ENCODE results near the gene HBA2. TPM values are rescaled to one million over a fixed set of nuclear protein-coding genes. Genes with fewer than 3 reads are reported as not detected.

Gene HBA2
- total and polyA plus RNA-seq, 9 of the 15 experiments (the other 6 are each of a cell fraction or from before 2014, with no cell fraction given) = 40.4 to 853 (median 286) TPM

GRCh38 chr16:143047-143446 lies 29.6 kb upstream of the HBA2 start (continued):
- TF ChIP-seq E2F5 (CRISPR knock-in tag; IDR thresholded peaks at IDR 0.05) (no peak), RFX1 (IDR thresholded peaks at IDR 0.05) (no peak), E2F8 (IDR thresholded peaks at IDR 0.05; ENCODE audit: low read depth, partially characterized antibody) (no peak), THRA (IDR thresholded peaks at IDR 0.05) (no peak), ZNF184 (CRISPR knock-in tag; IDR thresholded peaks at IDR 0.05) (no peak), SUPT5H (IDR thresholded peaks at IDR 0.05) (no peak), ZNF785 (CRISPR knock-in tag; IDR thresholded peaks at IDR 0.05) (no peak), MAFG (tag; conservative IDR thresholded peaks at IDR 0.05) (no peak), TCF7 (IDR thresholded peaks at IDR 0.05; ENCODE audit: borderline replicate concordance) (peak; percentile 89), RBM25 (IDR thresholded peaks at IDR 0.05; ENCODE audit: low read depth, low read length, severe bottlenecking) (no peak), RBM15 (IDR thresholded peaks at IDR 0.05; ENCODE audit: insufficient read depth, low read length) (no peak), CEBPB (tag; IDR thresholded peaks at IDR 0.05) (no peak), USF1 (CRISPR knock-in tag; IDR thresholded peaks at IDR 0.05) (no peak), SNRNP70 (optimal IDR thresholded peaks at IDR 0.05; ENCODE audit: low read depth, low read length) (no peak), ZFP91 (CRISPR knock-in tag; IDR thresholded peaks at IDR 0.05) (no peak), RBM34 (IDR thresholded peaks at IDR 0.05; ENCODE audit: borderline replicate concordance, insufficient read depth, low read length) (no peak), ZNF197 (CRISPR knock-in tag; IDR thresholded peaks at IDR 0.05; ENCODE audit: low read depth) (peak; percentile 4; the same call in 1 of the 2 replicates), GMEB1 (CRISPR knock-in tag; IDR thresholded peaks at IDR 0.05) (0 out of 2 replicates have a peak, but pooled peaks have one; percentile 41), SMC3 (conservative IDR thresholded peaks at IDR 0.05; ENCODE audit: insufficient read depth, low read depth, low read length) (no peak)
